HCT116 (cell line): ENCODE measurements around the gene FOXO3. TPM values are rescaled to one million over a fixed set of nuclear protein-coding genes. Genes with fewer than 3 reads are reported as not detected.

Experiments used
- ATAC-seq: fragments of 200-7000 bp; cut with Tn5 transposase; 2 replicates; pipeline ENCODE4 v1.9.1; 2020; ENCODE audit warnings: mild to moderate bottlenecking, moderate library complexity
- BruUV-seq: library from RNA; stranded (reverse); fragments of 400-500 nt; replicated peaks from 2 replicates; lab custom pipeline; 2021; lab: Mats Ljungman, UMichigan
- CTCF ChIA-PET: fragments of 300-600 bp; sonication (Branson Sonifier 250); formaldehyde crosslinking; loops from one replicate; lab custom pipeline; 2021; ENCODE audit warnings: antibody characterized with exemption; lab: Charles Lee
- POLR2A ChIA-PET: fragments of 300-600, 350-600 bp; sonication (Branson Sonifier 250); formaldehyde crosslinking; loops from one replicate; lab custom pipeline; 2021; ENCODE audit warnings: antibody characterized with exemption; lab: Charles Lee
- RAD21 ChIA-PET, 2 experiments: fragments of 300-600 bp; sonication (Branson Sonifier 250); formaldehyde crosslinking; loops; one replicate each; lab custom pipeline; 2023; ENCODE audit warnings: low total read pairs in 2 of 2; ENCODE audit not compliant: uncharacterized antibody in 2 of 2, unreplicated experiment in 2 of 2, low non-redundant PET in 1 of 2; lab: Charles Lee
- DNase-seq: peaks from one replicate; pipeline ENCODE4 v3.0.0-alpha.2; 2010; ENCODE audit warnings: low read depth, low spot score
- H2AFZ ChIP-seq: fragments of 200-600 bp; shearing (Covaris generic), sonication (generic); 2 replicates; pipeline ENCODE4 v1.6.1; 2017; ENCODE audit warnings: low read depth, mixed run types, mixed read lengths, antibody characterized with exemption, low read length; ENCODE audit not compliant: poor library complexity, severe bottlenecking
- H3K27ac ChIP-seq: 2 replicates; pipeline ENCODE4 v1.5.1; 2012; ENCODE audit warnings: low read depth, low read length
- H3K27me3 ChIP-seq: fragments of 200-600 bp; sonication (generic); 2 replicates; pipeline ENCODE4 v1.6.1; 2016; ENCODE audit warnings: mixed run types, low read length, mixed read lengths; ENCODE audit not compliant: insufficient read depth
- H3K36me3 ChIP-seq, 2 experiments: fragments of 200-500 bp in 1 of 2; fragments of 200-600 bp in 1 of 2; sonication (Bioruptor generic) in 1 of 2; sonication (generic) in 1 of 2; 2 replicates each; pipeline versions ENCODE4 v1.5.1 to v1.6.1; 2014 to 2016; ENCODE audit warnings: low read length in 2 of 2, inconsistent platforms in 1 of 2, mixed read lengths in 1 of 2, mixed run types in 1 of 2; ENCODE audit not compliant: insufficient read depth in 2 of 2, control insufficient read depth in 1 of 2
- H3K4me1 ChIP-seq, 2 experiments: fragments of 200-600 bp in 1 of 2; sonication (generic) in 1 of 2; 2 replicates each; pipeline versions ENCODE4 v1.5.1 to v1.6.1; 2012 to 2017; ENCODE audit warnings: low read length in 2 of 2, inconsistent platforms in 1 of 2, mild to moderate bottlenecking in 1 of 2, mixed read lengths in 1 of 2, mixed run types in 1 of 2, moderate library complexity in 1 of 2; ENCODE audit not compliant: insufficient read depth in 2 of 2, control insufficient read depth in 1 of 2
- H3K4me2 ChIP-seq: fragments of 200-600 bp; sonication (generic); 2 replicates; pipeline ENCODE4 v1.6.1; 2017; ENCODE audit warnings: mixed run types, low read length, mixed read lengths
- H3K4me3 ChIP-seq, 2 experiments: fragments of 200-600 bp in 1 of 2; sonication (generic) in 1 of 2; replicated peaks in 1 of 2; 2 replicates each; pipeline ENCODE4 v1.5.1; 2011 to 2016; ENCODE audit warnings: low read length in 2 of 2, control low read depth in 1 of 2, low read depth in 1 of 2, mild to moderate bottlenecking in 1 of 2, mixed read lengths in 1 of 2, mixed run types in 1 of 2
- H3K79me2 ChIP-seq: fragments of 200-600 bp; sonication (generic); 2 replicates; pipeline ENCODE4 v1.6.1; 2017; ENCODE audit warnings: mild to moderate bottlenecking, mixed run types, low read length, moderate library complexity, mixed read lengths; ENCODE audit not compliant: insufficient read depth
- H3K9ac ChIP-seq: fragments of 200-600 bp; sonication (generic); 2 replicates; pipeline ENCODE4 v1.6.1; 2016; ENCODE audit warnings: low read length, mixed read lengths
- H3K9me2 ChIP-seq: fragments of 200-600 bp; sonication (generic), shearing (Covaris generic); 2 replicates; pipeline ENCODE4 v1.6.1; 2017; ENCODE audit warnings: mixed run types, mild to moderate bottlenecking, moderate library complexity; ENCODE audit not compliant: insufficient read depth
- H3K9me3 ChIP-seq, 2 experiments: fragments of 200-500 bp in 1 of 2; fragments of 200-600 bp in 1 of 2; sonication (Bioruptor generic) in 1 of 2; sonication (generic) in 1 of 2; 2 replicates each; pipeline ENCODE4 v1.6.1; 2014 to 2017; ENCODE audit warnings: low read length in 2 of 2, mixed read lengths in 2 of 2, inconsistent platforms in 1 of 2, low read depth in 1 of 2, mild to moderate bottlenecking in 1 of 2, mixed run types in 1 of 2, moderate library complexity in 1 of 2; ENCODE audit not compliant: control insufficient read depth in 1 of 2, insufficient read depth in 1 of 2
- H4K20me1 ChIP-seq: fragments of 200-600 bp; sonication (generic), shearing (Covaris generic); 2 replicates; pipeline ENCODE4 v1.6.1; 2017; ENCODE audit warnings: mixed run types, mild to moderate bottlenecking, moderate library complexity; ENCODE audit not compliant: insufficient read depth
- CBX3 ChIP-seq: IDR thresholded peaks from 2 replicates; pipeline ENCODE4 v1.6.1; 2012; ENCODE audit warnings: low read depth
- CEBPB ChIP-seq: IDR thresholded peaks from 2 replicates; pipeline ENCODE4 v1.6.1; 2012; ENCODE audit warnings: low read depth
- ELF1 ChIP-seq: IDR thresholded peaks from 2 replicates; pipeline ENCODE4 v1.6.1; 2012; ENCODE audit warnings: low read depth, borderline replicate concordance
- EZH2 ChIP-seq: fragments of 200-600 bp; sonication (generic); IDR thresholded peaks from 2 replicates; pipeline ENCODE4 v1.6.1; 2017; ENCODE audit warnings: antibody characterized with exemption, mixed run types
- FOSL1 ChIP-seq: IDR thresholded peaks from 2 replicates; pipeline ENCODE4 v1.6.1; 2012; ENCODE audit warnings: low read depth
- JUND ChIP-seq: IDR thresholded peaks from 2 replicates; pipeline ENCODE4 v1.6.1; 2012
- MAX ChIP-seq: IDR thresholded peaks from 2 replicates; pipeline ENCODE4 v1.6.1; 2012
- RAD21 ChIP-seq: IDR thresholded peaks from 2 replicates; pipeline ENCODE4 v1.6.1; 2012; ENCODE audit warnings: low read depth, mild to moderate bottlenecking
- SIN3A ChIP-seq: IDR thresholded peaks from 2 replicates; pipeline ENCODE4 v1.6.1; 2012; ENCODE audit warnings: low read depth
- SRF ChIP-seq: IDR thresholded peaks from 2 replicates; pipeline ENCODE4 v1.6.1; 2012; ENCODE audit warnings: low read depth
- TCF7L2 ChIP-seq: IDR thresholded peaks from 2 replicates; pipeline ENCODE4 v1.7.0; 2011; ENCODE audit warnings: borderline replicate concordance, inconsistent platforms; ENCODE audit not compliant: insufficient read depth, insufficient read length; ENCODE audit errors: extremely low read depth
- YY1 ChIP-seq: IDR thresholded peaks from 2 replicates; pipeline ENCODE4 v1.6.1; 2011; ENCODE audit warnings: low read length, low read depth, moderate library complexity, mild to moderate bottlenecking; ENCODE audit not compliant: insufficient replicate concordance; ENCODE audit errors: extremely low read depth
- ZNF274 ChIP-seq: fragments of 200-500 bp; sonication (Bioruptor generic); IDR thresholded peaks from 2 replicates; pipeline ENCODE4 v1.6.1; 2014; ENCODE audit warnings: mild to moderate bottlenecking, low read depth, low read length, inconsistent platforms
- intact Hi-C: fragments of 100-400 bp; cut with micrococcal nuclease; formaldehyde crosslinking; loops from 2 replicates; pipeline ENCODE4 v1.10.0; 2022
- total RNA-seq: library from RNA; stranded (reverse); gene quantifications from one replicate; pipeline ENCODE4 v1.2.1, GENCODE V29; 2021; ENCODE audit not compliant: unreplicated experiment
- TF ChIP-seq, protein P1 (sequence below), 3 experiments: fragments of 200-600 bp in 1 of 3; sonication (generic) in 1 of 3; IDR thresholded peaks in 2 of 3; conservative IDR thresholded peaks in 1 of 3; 2 replicates each; pipeline ENCODE4 v1.5.1; 2012 to 2017; ENCODE audit warnings: low read depth in 2 of 3, low read length in 2 of 3, antibody characterized with exemption in 1 of 3, borderline replicate concordance in 1 of 3, control low read depth in 1 of 3, mild to moderate bottlenecking in 1 of 3, mixed read lengths in 1 of 3, mixed run types in 1 of 3, moderate library complexity in 1 of 3; ENCODE audit not compliant: insufficient read depth in 1 of 3

The FOXO3 gene
- total RNA-seq, 1 experiment from 2014 or later = 40.0 TPM

- no peaks in the 10 kb centered on the region for H3K9me3 ChIP-seq
- H3K79me2 ChIP-seq = peaks cover 93% of the 10 kb centered on the region
- BruUV-seq = no TSS peak
- peaks cover 9 to 21% of the 10 kb centered on the region in 2 experiments; a peak in 3 of 4 replicates for H3K4me1 ChIP-seq
- DNase-seq = no peak
- H4K20me1 ChIP-seq = peaks cover 19% of the 10 kb centered on the region; the same call in 1 of the 2 replicates
- no peak overlapping the region for H3K4me2 ChIP-seq
- no peak for ATAC-seq
- ChIA-PET CTCF (no interaction called here), POLR2A (no interaction called here), RAD21 (no interaction called here)
- no peak for TF ChIP-seq FOSL1
- TF ChIP-seq CEBPB = no peak
- TF ChIP-seq MAX = no peak
- no peak for TF ChIP-seq CBX3
- TF ChIP-seq, protein P1, sequence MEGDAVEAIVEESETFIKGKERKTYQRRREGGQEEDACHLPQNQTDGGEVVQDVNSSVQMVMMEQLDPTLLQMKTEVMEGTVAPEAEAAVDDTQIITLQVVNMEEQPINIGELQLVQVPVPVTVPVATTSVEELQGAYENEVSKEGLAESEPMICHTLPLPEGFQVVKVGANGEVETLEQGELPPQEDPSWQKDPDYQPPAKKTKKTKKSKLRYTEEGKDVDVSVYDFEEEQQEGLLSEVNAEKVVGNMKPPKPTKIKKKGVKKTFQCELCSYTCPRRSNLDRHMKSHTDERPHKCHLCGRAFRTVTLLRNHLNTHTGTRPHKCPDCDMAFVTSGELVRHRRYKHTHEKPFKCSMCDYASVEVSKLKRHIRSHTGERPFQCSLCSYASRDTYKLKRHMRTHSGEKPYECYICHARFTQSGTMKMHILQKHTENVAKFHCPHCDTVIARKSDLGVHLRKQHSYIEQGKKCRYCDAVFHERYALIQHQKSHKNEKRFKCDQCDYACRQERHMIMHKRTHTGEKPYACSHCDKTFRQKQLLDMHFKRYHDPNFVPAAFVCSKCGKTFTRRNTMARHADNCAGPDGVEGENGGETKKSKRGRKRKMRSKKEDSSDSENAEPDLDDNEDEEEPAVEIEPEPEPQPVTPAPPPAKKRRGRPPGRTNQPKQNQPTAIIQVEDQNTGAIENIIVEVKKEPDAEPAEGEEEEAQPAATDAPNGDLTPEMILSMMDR (IDR thresholded peaks at IDR 0.05 in 2 of 3, conservative IDR thresholded peaks at IDR 0.05 in 1 of 3; ENCODE audit: borderline replicate concordance in 1 of 3, insufficient read depth in 1 of 3, low read depth in 2 of 3, low read length in 2 of 3) = no peak
- no peak for TF ChIP-seq EZH2
- no peak for TF ChIP-seq TCF7L2
- TF ChIP-seq RAD21 = no peak
- no peak for TF ChIP-seq SIN3A
- TF ChIP-seq JUND = no peak
- TF ChIP-seq YY1 = no peak
- no peak for TF ChIP-seq SRF
- no peak for TF ChIP-seq ELF1
- TF ChIP-seq ZNF274 = no peak
- no peak overlapping the region for H3K27ac ChIP-seq
- H3K9ac ChIP-seq = no peak overlapping the region
- no peaks in the 10 kb centered on the region for H3K9me2 ChIP-seq
- H2AFZ ChIP-seq = no peak overlapping the region
- H3K4me3 ChIP-seq = no peak overlapping the region
- H3K27me3 ChIP-seq = no peaks in the 10 kb centered on the region
- intact Hi-C loops = no loop called here
- no peaks in the 10 kb centered on the region for H3K36me3 ChIP-seq
These were observed 52.1 kb downstream of the FOXO3 start for GRCh38 chr6:108612852-108613251.
